Karpas-422 (cell line): ENCODE data around the gene RAB29. TPM values are rescaled to one million over a fixed set of nuclear protein-coding genes. Genes with fewer than 3 reads are reported as not detected.
"Not testable (repeated sequence)": the region's sequence is repeated elsewhere in the genome, so short reads cannot be mapped to it uniquely, and the experiment has no call there.

ENCODE experiments used
- DNase-seq: peaks from one replicate; pipeline ENCODE4 v3.0.0-alpha.2; 2015
- H2AFZ ChIP-seq: fragments of 200-600 bp; sonication (generic); 2 replicates; pipeline ENCODE4 v1.6.1; 2014; ENCODE audit warnings: antibody characterized with exemption, low read length, mixed read lengths
- H3K27ac ChIP-seq: fragments of 200-600 bp; sonication (generic); 2 replicates; pipeline ENCODE4 v1.5.1; 2014; ENCODE audit warnings: mild to moderate bottlenecking, low read length, moderate library complexity
- H3K27me3 ChIP-seq: fragments of 200-600 bp; sonication (generic); 2 replicates; pipeline ENCODE4 v1.6.1; 2014; ENCODE audit warnings: low read length, mixed read lengths
- H3K36me3 ChIP-seq: fragments of 200-600 bp; sonication (generic); 2 replicates; pipeline ENCODE4 v1.6.1; 2014; ENCODE audit warnings: low read length, mixed read lengths; ENCODE audit not compliant: insufficient read depth
- H3K4me1 ChIP-seq: fragments of 200-600 bp; sonication (generic); 2 replicates; pipeline ENCODE4 v1.6.1; 2014; ENCODE audit warnings: mild to moderate bottlenecking, low read length, mixed read lengths
- H3K4me2 ChIP-seq: fragments of 200-600 bp; sonication (generic); 2 replicates; pipeline ENCODE4 v1.6.1; 2014; ENCODE audit warnings: low read length, low read depth, mild to moderate bottlenecking; ENCODE audit not compliant: poor library complexity, severe bottlenecking
- H3K4me3 ChIP-seq: fragments of 200-600 bp; sonication (generic); 2 replicates; pipeline ENCODE4 v1.5.1; 2014; ENCODE audit warnings: mild to moderate bottlenecking, antibody characterized with exemption, low read length, mixed read lengths
- H3K79me2 ChIP-seq: fragments of 200-600 bp; sonication (generic); 2 replicates; pipeline ENCODE4 v1.6.1; 2014; ENCODE audit warnings: mild to moderate bottlenecking, low read length, mixed read lengths
- H3K9ac ChIP-seq: fragments of 200-600 bp; sonication (generic); 2 replicates; pipeline ENCODE4 v1.6.0; 2014; ENCODE audit warnings: low read length
- H3K9me2 ChIP-seq: fragments of 200-600 bp; sonication (generic), shearing (Covaris generic); replicated peaks from 2 replicates; pipeline ENCODE4 v1.6.0; 2014; ENCODE audit warnings: mild to moderate bottlenecking, low read length, moderate library complexity; ENCODE audit not compliant: insufficient read depth
- H3K9me3 ChIP-seq: fragments of 300-700, 200-600 bp; sonication (generic); 2 replicates; pipeline ENCODE4 v1.6.1; 2014; ENCODE audit warnings: low read length, mixed read lengths
- H4K20me1 ChIP-seq: fragments of 200-600 bp; sonication (generic); 2 replicates; pipeline ENCODE4 v1.6.1; 2014; ENCODE audit warnings: mild to moderate bottlenecking, antibody characterized with exemption, low read length, low read depth; ENCODE audit not compliant: insufficient read depth
- total RNA-seq: library from RNA; depleted of rRNA; stranded (reverse); fragments of >200 nt; shearing (Covaris generic); gene quantifications from 2 replicates; pipeline ENCODE4 v1.2.3, GENCODE V29; 2014; ENCODE audit warnings: low replicate concordance; rRNA removed

RAB29 gene
- total RNA-seq: 3.1 and 3.6 TPM in 2 replicates

GRCh38 chr1:205775015-205775716 lies at the start of gene RAB29:
Gene RAB29, minus strand, starts transcription at chr1:205775482. Its CDS starts 526 bp downstream, at chr1:205774956.
- H3K4me3 ChIP-seq: peak within 1 kb of the TSS; percentile 81
- H3K4me2 ChIP-seq: peak within 1 kb of the TSS; percentile 88
- H3K79me2 ChIP-seq: no peaks in the 10 kb centered on the region
- H3K27ac ChIP-seq: no peak within 1 kb of the TSS
- no peaks in the 10 kb centered on the region for H3K27me3 ChIP-seq
- H3K9ac ChIP-seq: peak within 1 kb of the TSS; percentile 74
- H3K9me3 ChIP-seq: no peaks in the 10 kb centered on the region
- peaks cover 12% of the 10 kb centered on the region for H3K4me1 ChIP-seq
- H3K9me2 ChIP-seq: no peaks in the 10 kb centered on the region
- H3K36me3 ChIP-seq: no peaks in the 10 kb centered on the region
- peak; percentile 92 for DNase-seq
- no peaks in the 10 kb centered on the region for H4K20me1 ChIP-seq
- H2AFZ ChIP-seq: peak within 1 kb of the TSS; percentile 95

DNA sequence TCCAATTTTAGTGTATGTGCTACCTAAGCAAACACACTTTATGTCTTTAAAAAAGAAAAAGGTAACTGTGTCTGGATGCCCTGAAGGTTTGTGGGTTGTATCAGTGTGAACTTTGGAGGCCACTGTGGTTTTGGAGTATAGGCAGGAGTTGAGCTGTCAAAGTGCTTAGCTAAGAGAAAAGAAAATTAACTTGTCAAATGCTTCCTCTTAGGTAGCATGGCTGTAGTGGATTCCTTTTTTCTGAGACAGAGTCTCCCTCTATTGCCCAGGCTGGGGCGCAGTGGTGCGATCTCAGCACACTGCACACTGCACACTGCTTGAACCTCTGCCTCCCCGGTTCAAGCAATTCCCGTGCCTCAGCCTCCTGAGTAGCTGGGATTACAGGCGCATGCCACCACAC lies 48.9 kb upstream of the RAB29 start:
- peaks cover 8% of the 10 kb centered on the region; the same call in 1 of the 2 replicates for H3K9me3 ChIP-seq
- H3K4me2 ChIP-seq: no peak overlapping the region
- peaks cover 4% of the 10 kb centered on the region; the same call in 1 of the 2 replicates for H3K27me3 ChIP-seq
- H2AFZ ChIP-seq: no peak overlapping the region
- no peaks in the 10 kb centered on the region for H3K36me3 ChIP-seq
- H3K9ac ChIP-seq: no peak overlapping the region
- H3K9me2 ChIP-seq: no peaks in the 10 kb centered on the region
- peaks cover 18% of the 10 kb centered on the region for H3K4me1 ChIP-seq
- no peak overlapping the region for H3K27ac ChIP-seq
- no peak overlapping the region for H3K4me3 ChIP-seq
- no peaks in the 10 kb centered on the region for H4K20me1 ChIP-seq
- no peaks in the 10 kb centered on the region for H3K79me2 ChIP-seq
- DNase-seq: peak; percentile 41

- not testable (repeated sequence) for DNase-seq
Observed at GRCh38 chr1:205823260-205823659, 48.0 kb upstream of the RAB29 start.

GRCh38 chr1:205822397-205822796 lies 47.1 kb upstream of the RAB29 start:
- Histone ChIP-seq H3K9me3 (peaks cover 8% of the 10 kb centered on the region; the same call in 1 of the 2 replicates), H2AFZ (no peak overlapping the region), H4K20me1 (no peaks in the 10 kb centered on the region), H3K9ac (no peak overlapping the region), H3K4me1 (peaks cover 23% of the 10 kb centered on the region), H3K27ac (no peak overlapping the region), H3K4me2 (no peak overlapping the region), H3K79me2 (no peaks in the 10 kb centered on the region), H3K9me2 (no peaks in the 10 kb centered on the region), H3K36me3 (no peaks in the 10 kb centered on the region), H3K27me3 (peaks cover 4% of the 10 kb centered on the region; the same call in 1 of the 2 replicates), H3K4me3 (no peak overlapping the region)
- DNase-seq: no peak

More at GRCh38 chr1:205823260-205823659, 48.0 kb upstream of the RAB29 start:
- not testable (repeated sequence) for H2AFZ ChIP-seq, H3K4me2 ChIP-seq, H3K79me2 ChIP-seq, H3K27ac ChIP-seq, H4K20me1 ChIP-seq, H3K27me3 ChIP-seq, H3K36me3 ChIP-seq, H3K4me3 ChIP-seq, H3K9me3 ChIP-seq, H3K9ac ChIP-seq, H3K9me2 ChIP-seq
- H3K4me1 ChIP-seq: peaks cover 23% of the 10 kb centered on the region

DNA sequence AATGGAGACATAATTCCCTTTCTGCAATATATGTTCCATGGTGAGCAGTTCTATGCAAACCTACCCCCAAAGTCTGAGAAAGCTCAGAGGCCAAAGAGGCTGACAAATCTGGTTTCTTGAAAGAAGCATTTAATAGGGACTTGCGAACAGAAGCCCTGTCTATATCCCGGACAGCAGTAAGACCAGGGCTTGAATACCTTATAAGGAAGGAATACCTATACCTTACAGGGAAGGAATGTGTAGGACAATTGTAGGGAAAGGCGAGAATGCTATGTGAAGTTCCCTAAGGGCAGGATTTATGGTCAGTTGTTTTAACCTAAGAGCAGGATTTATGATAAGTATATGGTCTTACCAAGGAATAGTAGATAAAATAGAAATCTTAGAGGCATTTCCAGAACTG lies 42.7 kb upstream of the RAB29 start:
- no peak for DNase-seq
- Histone ChIP-seq H3K4me1 (peaks cover 23% of the 10 kb centered on the region), H3K4me3 (no peak overlapping the region), H4K20me1 (no peaks in the 10 kb centered on the region), H2AFZ (no peak overlapping the region), H3K9me3 (no peaks in the 10 kb centered on the region), H3K79me2 (no peaks in the 10 kb centered on the region), H3K9ac (no peak overlapping the region), H3K9me2 (no peaks in the 10 kb centered on the region), H3K4me2 (no peak overlapping the region), H3K36me3 (no peaks in the 10 kb centered on the region), H3K27ac (no peak overlapping the region), H3K27me3 (peaks cover 3% of the 10 kb centered on the region; the same call in 1 of the 2 replicates)

DNA sequence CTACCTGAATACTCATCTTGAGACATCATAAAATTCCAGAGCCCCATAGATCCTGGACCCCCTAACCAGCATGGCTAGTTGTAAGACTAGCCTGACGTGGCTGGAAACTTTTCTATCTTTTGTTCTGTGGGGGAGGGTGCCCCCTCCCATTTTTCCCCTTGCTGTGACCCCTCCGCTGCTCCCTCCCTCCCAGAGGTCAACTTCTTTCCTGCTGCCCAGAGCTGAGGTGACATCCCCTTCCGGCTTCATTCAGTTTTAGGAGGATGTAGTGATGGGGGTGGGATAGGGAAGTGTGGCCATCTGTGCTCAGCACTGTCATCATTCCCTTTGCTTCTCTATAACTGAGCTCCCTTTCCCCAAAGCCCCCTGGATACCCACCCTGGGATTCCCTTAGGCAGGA lies 42.1 kb upstream of the RAB29 start:
- Histone ChIP-seq H3K27ac (no peak overlapping the region), H3K9me2 (no peaks in the 10 kb centered on the region), H2AFZ (no peak overlapping the region)

GRCh38 chr1:205813755-205814058 lies 38.4 kb upstream of the RAB29 start:
- Histone ChIP-seq H3K36me3 (no peaks in the 10 kb centered on the region), H4K20me1 (peaks cover 12% of the 10 kb centered on the region; the same call in 1 of the 2 replicates), H3K4me2 (peak overlapping the region; percentile 85), H3K9ac (peak overlapping the region; percentile 79), H3K9me2 (no peaks in the 10 kb centered on the region), H3K9me3 (no peaks in the 10 kb centered on the region), H2AFZ (peak overlapping the region; percentile 82; the same call in 1 of the 2 replicates), H3K27ac (no peak overlapping the region), H3K79me2 (no peaks in the 10 kb centered on the region), H3K4me1 (peaks cover 22% of the 10 kb centered on the region), H3K4me3 (peak overlapping the region; percentile 71), H3K27me3 (no peaks in the 10 kb centered on the region)
- no peak for DNase-seq

More for the DNA sequence above, 42.1 kb upstream of the RAB29 start:
- Histone ChIP-seq H3K9ac (no peak overlapping the region), H3K4me2 (no peak overlapping the region), H4K20me1 (no peaks in the 10 kb centered on the region), H3K4me3 (no peak overlapping the region), H3K27me3 (no peaks in the 10 kb centered on the region), H3K36me3 (no peaks in the 10 kb centered on the region), H3K79me2 (no peaks in the 10 kb centered on the region), H3K4me1 (peaks cover 28% of the 10 kb centered on the region), H3K9me3 (no peaks in the 10 kb centered on the region)
- no peak for DNase-seq

GRCh38 chr1:205812878-205813754 lies 37.8 kb upstream of the RAB29 start, which contains the start of gene SLC41A1:
Gene SLC41A1, minus strand, starts transcription at chr1:205813198. Its CDS starts 2,757 bp downstream, at chr1:205810441.
- Histone ChIP-seq H3K9me2 (no peaks in the 10 kb centered on the region), H2AFZ (peak within 1 kb of the TSS; percentile 85), H3K4me2 (peak within 1 kb of the TSS; percentile 85), H4K20me1 (peaks cover 12% of the 10 kb centered on the region; the same call in 1 of the 2 replicates), H3K27ac (no peak within 1 kb of the TSS), H3K9me3 (no peaks in the 10 kb centered on the region), H3K9ac (peak within 1 kb of the TSS; percentile 79), H3K27me3 (no peaks in the 10 kb centered on the region), H3K4me1 (peaks cover 21% of the 10 kb centered on the region), H3K36me3 (no peaks in the 10 kb centered on the region), H3K4me3 (peak within 1 kb of the TSS; percentile 71), H3K79me2 (no peaks in the 10 kb centered on the region)
- DNase-seq: peak; percentile 95
